ENCODE results near the gene ZNF816.
"Not testable (repeated sequence)": the region's sequence is repeated elsewhere in the genome, so short reads cannot be mapped to it uniquely, and the experiment has no call there.

The ZNF816 gene

GRCh38 chr19:52962394-52963246 is at the start of gene ZNF816:
Gene ZNF816, minus strand, starts transcription at chr19:52962881. Its CDS starts 6,792 bp downstream, at chr19:52956089.
- peak; percentile 95 for DNase-seq

- no peak for DNase-seq
These were observed 49.3 kb upstream of the ZNF816 start for GRCh38 chr19:53012006-53012405.

GRCh38 chr19:53010494-53010893 is 47.8 kb upstream of the ZNF816 start:
- no peak for DNase-seq

GRCh38 chr19:53008061-53008778 is 45.5 kb upstream of the ZNF816 start:
- no peak for DNase-seq

GRCh38 chr19:53007606-53008005 is 44.9 kb upstream of the ZNF816 start:
- no peak for DNase-seq

GRCh38 chr19:53007200-53007599 is 44.5 kb upstream of the ZNF816 start:
- no peak for DNase-seq

- no peak for DNase-seq
These were observed 41.6 kb upstream of the ZNF816 start for GRCh38 chr19:53004242-53004641.

GRCh38 chr19:53002479-53002878 is 39.8 kb upstream of the ZNF816 start:
- DNase-seq, result no peak

GRCh38 chr19:52997975-52998374 is 35.3 kb upstream of the ZNF816 start:
- DNase-seq, result no peak

GRCh38 chr19:52995711-52996110 is 33.0 kb upstream of the ZNF816 start:
- no peak for DNase-seq

GRCh38 chr19:52993342-52994178 is 30.9 kb upstream of the ZNF816 start:
- no peak for DNase-seq

- no peak for DNase-seq
These were observed 29.7 kb upstream of the ZNF816 start for GRCh38 chr19:52992109-52993004.

- no peak for DNase-seq
These were observed 28.8 kb upstream of the ZNF816 start for GRCh38 chr19:52991484-52991883.

GRCh38 chr19:52990759-52991418 is 28.2 kb upstream of the ZNF816 start:
- peak; percentile 88 for DNase-seq

- DNase-seq, result no peak
These were observed 25.8 kb upstream of the ZNF816 start for GRCh38 chr19:52988506-52988905.

- DNase-seq, result no peak
These were observed 24.5 kb upstream of the ZNF816 start for GRCh38 chr19:52987221-52987620.

- not testable (repeated sequence) for DNase-seq
These were observed 20.5 kb upstream of the ZNF816 start for GRCh38 chr19:52983167-52983566.

- no peak for DNase-seq
These were observed 18.6 kb upstream of the ZNF816 start for GRCh38 chr19:52981329-52981728.

GRCh38 chr19:52967772-52968171 is 5.1 kb upstream of the ZNF816 start:
- DNase-seq, result no peak

- no peak for DNase-seq
These were observed 552 bp upstream of the ZNF816 start for GRCh38 chr19:52963247-52963618.

- peak; percentile 37 for DNase-seq
These were observed 700 bp downstream of the ZNF816 start for GRCh38 chr19:52961981-52962380.

Data from MV-4-11 (cell line).